COR-L47 (cell line): ENCODE results near the gene MTUS2.

Experiments
- DNase-seq: peaks from one replicate; lab custom pipeline; 2025; lab: John Stamatoyannopoulos, UW

MTUS2 gene

DNA sequence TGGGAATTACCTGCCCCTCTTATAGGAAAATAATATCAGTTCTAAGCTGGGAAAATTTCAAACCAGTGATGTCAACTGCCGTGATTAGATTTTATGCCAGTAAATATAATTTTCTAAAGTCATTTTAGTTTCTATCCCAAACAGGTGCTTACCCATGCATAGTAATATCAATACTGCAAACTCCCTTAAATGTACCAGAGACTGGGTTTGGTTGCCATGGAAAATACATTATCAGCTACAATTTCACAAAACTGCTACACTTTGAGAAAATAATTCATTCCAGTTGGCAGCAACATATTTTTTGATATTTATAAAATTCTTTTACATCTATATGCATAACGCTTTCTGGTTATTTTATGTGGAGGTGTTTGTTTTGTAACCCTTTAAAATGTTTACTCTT lies 631.8 kb downstream of the MTUS2 start:
- no peak for DNase-seq

DNA sequence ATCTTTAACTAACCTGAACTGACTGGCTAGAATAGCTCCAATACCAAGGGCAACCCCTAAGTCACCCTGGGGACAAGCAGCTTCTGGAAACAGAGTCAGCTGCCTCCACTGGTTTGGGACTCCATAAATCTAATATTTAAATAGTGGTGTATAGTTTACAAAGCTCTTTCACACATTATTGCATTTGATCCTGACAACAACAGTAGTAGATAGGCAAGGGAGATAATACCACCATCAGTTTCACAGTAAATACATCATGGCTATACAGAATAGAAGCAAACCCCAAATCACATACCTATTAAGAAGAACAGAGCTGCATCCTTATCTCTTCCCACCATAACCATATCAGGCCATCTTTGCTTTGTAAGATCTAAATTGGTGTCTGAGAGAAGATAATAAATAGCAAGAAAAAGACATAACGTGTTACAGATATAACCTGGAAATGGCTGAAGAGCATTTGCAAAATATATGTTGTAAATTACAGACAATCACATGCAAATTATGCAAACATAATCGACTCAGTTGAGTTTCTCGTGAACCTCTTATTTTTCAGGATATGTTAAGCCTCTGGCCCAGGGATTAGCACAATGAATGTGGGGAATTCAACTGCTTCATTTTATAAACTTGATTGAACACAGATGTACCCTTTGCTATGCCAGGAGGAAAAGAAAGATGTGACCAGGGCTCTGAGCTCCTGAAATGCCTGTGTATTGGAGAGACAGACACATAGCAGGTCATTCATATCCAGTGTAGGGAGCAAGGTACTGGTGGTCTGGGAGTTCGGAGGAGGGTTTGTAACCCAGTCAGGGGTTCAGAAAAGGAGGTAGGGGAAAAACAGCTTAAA lies 632.9 kb downstream of the MTUS2 start:
- no peak for DNase-seq

DNA sequence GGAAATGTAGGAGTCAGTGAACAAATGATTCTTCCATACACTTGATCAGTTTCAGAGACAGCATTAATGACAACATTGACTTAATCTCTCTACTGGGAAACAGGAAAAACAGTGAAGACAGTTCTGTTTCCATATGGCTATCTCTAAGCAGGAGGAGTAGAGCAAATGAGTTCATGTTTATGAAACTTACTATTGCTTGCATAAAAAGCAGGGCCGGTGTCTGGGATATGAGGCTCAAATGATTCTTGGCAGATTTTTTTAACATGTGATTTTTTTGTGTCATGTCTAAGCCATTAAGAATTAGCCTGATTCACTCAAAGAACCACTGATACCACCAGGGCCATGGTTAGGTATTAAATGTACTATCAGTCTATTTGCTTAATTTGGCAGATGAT lies 633.5 kb downstream of the MTUS2 start:
- no peak for DNase-seq

DNA sequence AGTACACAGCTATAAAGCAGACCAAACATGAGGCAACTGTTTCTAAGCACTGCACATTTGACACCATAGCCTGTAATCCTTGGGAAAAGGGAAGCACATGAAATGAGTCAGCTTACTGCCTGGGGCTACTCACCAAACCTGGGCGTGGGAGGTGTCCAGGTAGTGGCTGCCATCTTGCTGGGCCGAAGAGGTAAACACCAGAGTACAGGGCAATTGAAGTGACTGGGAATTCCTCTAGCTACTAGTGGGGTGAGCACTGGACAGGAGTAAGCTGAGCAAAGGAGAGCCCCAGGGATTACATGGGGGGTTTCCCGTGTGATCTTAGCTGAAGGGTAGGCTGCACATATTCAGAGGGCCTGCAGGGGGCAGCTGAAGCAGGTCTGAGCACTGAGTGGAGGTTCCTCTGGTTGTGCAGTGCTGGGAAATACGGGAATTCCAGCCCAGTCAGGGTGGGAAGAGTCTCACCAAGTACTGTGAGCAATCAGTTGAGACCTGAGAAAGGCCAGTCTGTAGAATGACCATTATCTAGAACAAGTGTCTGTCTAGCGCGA lies 634.9 kb downstream of the MTUS2 start:
- DNase-seq, result no peak

DNA sequence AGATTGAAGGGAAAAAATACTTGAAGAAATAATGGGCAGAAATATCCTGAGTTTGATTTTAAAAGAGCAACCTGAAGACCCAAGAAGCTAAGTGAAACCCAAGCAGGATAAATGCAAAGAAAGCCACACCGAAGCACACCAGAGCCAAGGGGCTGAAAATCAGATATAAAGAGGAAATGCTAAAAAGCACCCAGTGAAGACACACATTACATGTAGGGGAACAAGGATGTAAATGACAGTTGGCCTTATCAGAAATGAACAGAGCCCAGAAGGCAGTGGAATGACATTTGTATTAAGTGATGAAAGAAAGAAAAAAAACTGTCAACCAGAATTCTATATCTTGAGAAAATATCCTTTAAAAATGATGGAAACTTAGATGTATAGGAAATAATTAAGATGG lies 636.3 kb downstream of the MTUS2 start:
- no peak for DNase-seq

DNA sequence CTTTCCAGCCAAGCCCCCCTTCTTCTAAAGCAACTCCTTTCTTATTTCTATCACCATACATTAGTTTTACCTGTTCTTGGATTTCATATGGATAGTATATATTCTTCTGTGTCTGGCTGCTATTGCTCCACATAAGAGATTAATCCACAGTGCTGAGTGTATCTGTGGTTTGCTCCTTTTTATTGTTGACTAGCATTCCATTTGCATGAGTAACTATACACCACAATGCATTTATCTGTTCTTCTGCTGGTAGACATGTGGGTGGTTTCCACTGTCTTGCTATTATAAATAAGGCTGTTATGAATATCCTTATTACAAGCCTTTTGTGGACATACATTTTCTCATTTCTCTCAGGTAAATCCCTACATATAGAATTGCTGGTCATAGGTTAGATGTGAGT lies 637.2 kb downstream of the MTUS2 start:
- DNase-seq, result no peak

DNA sequence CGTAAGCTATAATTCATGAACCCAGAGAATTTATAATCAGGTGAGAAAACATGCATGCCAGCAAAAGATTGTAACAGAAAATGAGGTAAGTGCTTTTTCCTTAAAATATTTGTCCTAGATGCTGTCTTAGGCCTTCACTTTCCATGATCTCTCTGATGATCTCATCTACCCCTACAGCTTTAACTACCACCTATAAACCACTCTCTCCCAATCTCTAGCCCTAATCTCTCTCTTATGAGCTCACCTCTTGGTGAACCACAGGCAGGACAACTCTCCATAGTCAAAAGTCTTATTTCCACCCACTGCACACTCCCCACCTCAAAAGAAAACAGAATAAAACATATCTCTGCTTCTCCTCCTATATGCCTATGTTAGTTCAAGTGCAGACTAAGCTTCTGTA lies 638.3 kb downstream of the MTUS2 start:
- DNase-seq, result no peak

DNA sequence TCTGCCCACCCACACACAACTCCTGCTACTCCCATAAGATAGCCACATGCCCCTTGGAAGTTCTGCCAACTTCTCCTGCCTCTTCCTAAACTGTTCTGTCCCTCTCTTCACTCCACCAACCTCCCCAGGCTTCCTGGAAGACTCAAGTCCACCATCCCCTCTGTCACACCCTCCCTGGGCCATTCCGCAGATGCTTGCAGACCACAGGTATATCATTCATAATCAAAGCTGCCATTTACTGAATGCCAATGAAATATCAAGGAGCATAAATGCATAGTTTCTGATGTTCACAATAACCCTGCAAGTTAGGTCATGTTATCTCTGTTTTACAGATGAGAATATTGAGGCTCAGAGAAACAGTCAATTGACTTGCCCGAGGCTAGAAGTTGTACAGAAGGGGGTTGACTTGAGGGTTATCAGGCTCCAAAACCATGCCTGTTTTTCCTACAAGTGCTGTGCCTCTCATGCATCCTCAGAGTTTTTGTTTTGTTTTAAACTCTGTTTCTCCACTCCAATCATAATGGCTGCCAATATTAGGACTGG lies 639.7 kb downstream of the MTUS2 start:
- no peak for DNase-seq

DNA sequence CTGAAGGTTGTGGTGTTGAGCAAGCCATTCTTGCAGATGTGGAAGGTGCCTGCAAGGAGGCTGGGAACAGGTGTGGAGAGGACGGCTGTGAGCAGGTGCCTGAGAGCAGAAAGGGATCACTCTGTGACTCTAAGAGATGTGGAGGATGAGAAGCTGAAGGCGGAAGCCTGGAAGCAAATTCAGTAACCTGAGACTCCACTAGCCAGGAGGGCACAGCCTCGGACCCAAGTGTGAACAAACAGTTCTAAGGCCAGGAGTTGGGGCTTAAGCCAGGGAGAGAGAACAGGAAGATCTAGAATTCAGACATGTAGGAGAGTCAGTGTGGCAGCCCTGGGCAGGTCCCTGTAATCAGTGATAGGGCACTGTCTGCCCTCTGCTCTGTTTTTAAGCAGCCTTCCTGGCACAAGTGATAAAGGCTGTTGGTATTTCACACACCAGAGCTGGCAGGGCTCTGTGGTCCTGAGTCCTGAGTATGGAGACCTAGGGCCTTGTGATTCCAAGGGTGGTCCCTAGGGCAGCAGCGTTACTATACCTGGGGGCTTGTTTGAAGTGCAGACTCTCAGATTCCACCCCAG lies 644.1 kb downstream of the MTUS2 start:
- DNase-seq, result no peak

DNA sequence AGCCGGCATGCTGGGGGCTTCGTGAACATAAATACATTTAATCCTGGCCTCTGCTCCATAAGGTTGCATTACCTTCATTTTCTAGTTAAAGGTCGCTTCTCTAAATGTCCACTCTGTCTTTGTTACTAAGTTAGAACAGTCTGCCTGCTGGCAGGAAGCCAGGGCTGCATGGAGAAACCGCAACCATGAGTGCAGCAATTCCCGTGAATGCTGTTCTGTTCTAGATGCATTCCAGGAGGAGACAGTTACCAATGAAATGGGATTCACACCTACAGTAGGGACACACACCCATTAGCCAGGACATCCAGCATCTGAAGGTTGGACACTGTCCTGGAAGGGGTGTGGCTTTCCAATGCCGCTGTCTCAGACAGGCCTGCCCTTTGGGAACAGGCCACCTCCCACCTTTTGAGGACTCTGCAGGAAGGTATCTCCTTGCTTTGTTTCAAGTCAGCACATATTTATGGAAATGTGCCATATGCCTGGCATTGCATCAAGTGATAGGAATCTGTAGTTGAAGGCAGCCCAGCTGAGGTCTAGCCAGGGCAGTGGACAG lies 645.7 kb downstream of the MTUS2 start:
- no peak for DNase-seq

DNA sequence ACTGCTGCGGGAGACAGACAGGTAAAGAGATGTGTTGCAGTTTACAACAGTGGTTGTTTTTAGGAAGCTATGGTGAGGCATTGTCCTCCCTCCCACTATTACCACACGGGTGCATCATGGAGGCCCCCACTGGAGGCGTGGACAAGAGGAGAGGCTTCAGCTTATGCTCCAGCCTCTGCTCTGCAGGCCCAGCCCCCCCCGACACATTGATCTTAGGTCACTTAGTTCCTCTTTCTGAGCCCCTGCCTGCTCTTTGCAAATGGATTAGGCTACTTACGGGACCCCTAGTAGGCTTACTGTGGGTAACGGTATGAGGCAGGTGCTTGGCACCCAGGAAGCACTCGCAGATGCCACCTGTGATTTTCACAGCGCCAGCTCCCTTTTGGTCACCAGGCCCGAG lies 651.4 kb downstream of the MTUS2 start:
- no peak for DNase-seq

DNA sequence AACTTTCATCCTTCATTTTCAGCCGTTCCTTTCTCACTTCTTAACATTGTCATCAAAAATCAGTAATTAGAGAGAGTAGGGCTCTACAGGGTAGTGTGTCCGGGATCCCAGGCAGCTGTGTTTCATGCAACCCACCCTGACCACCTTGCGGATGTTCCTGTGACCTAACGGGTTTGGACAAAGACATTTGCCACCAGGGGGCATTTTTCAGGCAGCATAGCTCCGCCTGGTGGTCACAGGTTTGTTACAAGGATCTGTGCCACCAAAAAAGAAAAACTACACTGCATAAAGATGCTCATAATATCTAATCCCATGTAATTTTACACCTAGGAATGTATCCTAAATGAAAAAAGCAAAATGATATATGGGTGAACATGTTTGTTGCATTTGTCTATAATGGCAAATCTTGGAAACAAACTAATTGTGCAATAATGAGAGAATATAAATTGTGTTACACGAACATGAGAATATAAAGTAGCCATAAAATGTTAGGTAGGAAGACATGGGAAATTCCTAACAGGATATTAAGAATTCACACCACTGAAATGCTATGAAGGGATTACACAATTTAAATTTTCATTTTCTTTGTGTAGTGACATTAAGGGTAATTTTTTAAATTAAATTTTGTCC lies 652.3 kb downstream of the MTUS2 start:
- peak; percentile 34 for DNase-seq

DNA sequence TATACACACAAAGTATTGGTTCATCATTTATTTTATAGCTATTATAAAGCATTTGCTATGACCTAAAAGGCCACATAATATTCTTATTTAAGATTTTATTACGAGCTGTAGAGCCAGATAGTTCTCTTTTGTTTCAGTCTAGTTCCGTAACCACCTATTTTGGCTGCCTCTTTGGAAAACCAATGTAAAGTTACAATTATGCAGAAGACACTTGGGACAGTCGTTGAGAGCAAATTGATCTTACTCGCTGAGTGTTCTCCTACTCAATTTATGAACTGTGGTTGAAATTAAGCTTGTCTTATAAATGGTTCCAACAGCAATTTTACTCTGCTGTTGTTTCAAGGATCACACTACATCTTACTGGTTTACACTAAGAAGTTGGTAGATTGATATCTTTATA lies 653.0 kb downstream of the MTUS2 start:
- no peak for DNase-seq

DNA sequence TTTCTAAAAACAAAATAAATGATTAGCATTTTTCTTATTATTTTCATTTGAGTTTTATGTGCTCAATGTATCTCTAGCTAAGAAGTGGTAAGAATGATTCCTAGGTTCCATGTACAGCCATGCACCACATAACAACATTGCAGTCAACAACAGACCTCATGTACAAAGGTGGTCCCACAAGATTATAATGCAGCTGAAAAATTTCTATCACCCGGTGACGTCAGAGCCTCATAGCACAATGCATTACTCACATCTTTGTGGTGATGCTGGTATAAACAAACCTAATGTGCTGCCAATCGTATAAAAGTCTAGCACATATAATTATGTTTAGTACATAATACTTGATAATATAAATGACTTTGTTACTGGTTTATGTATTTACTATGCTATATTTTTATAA lies 654.9 kb downstream of the MTUS2 start:
- no peak for DNase-seq

DNA sequence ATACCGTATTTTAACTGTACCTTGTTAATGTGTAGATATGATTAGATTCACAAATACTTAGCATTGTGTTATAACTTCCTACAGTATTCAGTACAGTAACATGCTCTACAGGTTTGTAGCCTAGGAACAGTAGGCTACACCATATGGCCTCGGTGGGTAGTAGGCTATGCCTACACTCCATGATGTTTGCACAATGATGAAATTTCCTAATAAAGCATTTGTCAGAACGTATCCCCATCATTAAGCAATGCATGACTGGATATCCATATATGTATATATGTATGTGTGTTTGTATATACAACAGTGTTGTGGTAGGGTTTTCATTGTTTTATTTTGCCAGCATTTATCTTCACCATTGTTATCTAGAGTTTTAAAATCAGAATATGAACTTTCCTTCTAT lies 655.9 kb downstream of the MTUS2 start:
- DNase-seq, result no peak

DNA sequence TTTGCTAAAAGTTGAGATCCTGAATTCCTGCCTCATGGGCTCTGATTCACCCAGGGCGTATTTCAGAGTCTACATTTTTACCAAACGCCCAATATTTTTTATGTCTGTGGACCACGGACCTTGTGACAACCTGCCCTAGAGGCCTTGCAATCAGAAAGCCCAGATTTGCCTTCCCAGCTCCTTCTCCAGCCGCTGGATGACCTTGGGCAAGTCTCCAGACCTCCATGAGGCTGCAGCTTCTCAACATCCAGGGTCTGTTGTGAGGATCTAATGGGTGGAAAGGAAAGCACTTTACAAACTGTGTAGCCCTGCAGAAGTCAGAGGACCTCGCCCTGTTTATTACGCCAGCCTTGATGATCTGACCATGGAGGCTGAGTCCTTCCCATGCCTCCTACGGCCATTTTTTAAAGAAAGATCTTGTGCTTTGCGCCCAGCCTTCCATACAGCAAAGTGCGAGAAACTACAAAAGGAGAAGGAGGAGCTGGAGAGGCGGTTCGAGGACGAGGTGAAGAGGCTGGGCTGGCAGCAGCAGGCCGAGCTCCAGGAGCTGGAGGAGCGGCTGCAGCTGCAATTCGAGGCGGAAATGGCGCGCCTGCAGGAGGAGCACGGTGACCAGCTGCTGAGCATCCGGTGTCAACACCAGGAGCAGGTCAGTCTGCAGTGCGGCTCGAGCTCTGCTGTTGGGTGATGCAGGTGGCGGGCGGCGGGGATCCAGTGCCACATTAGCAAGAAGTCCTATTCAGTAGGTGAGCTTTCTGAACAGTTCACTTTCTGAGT lies 659.8 kb downstream of the MTUS2 start:
- DNase-seq, result no peak

DNA sequence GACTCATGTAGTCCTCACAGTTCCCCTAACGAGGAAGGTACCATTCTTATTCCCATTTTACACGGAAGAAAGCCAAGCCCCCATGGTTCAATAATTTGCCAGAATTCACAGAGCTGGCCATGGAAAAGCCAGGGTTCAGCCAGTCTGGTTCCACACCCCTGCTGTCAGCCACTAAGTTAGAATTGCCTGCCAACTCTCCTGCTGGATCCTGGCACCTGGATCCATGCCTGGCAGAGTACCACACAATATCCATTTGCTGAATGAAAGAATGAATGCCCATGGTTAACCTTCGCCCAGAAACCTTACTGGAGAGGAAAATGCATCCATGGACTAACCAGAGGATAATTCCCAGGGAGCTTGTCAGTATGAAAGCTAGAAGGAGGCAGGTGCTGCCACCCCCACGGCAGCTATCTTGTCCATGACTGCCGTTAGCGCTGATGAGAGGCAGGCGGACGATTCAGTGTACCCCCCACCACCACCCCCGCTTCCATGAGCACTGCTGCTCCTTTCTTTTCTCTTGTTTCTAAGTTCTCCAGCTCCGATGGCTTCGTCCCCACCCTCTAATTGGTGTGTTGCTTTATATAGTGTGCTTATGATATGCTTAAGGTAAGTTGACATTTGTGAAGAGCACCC lies 660.9 kb downstream of the MTUS2 start:
- DNase-seq, result no peak

DNA sequence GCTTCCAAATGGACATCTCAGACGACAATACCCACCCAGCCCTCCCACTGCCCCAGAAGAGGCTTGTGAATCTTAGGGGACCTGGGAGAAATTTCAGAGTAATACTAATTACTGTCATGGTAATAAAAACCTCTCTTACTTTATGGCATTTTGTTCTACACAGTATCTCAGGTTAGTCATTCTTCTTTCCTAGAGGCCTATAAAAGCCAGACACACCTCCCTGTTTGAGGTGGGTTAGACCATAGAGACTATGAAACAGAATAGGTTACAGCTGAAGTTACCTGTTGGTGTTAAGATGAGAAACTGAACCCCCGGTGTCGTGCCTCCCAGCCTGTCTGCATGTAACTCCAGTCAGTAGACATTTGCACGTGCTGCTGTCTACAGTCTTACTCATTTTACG lies 661.5 kb downstream of the MTUS2 start:
- no peak for DNase-seq

DNA sequence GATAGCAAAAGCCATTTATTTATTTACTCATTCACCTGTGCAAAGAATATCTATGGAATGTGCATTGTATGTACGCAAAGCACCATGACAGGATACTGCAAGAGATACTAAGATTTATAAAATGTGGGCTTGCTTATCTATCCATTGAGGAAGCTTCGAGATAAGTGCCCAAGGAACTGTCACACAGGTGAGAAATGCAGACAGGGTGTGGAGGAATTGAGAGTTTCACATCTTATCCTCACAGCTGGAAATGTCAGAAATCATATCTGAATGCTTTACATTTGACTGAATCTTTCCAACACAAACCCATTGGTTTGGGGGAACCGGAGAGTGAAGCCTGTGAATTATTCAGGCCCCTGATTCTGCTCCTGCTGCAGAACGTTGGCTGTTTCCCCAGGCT lies 662.4 kb downstream of the MTUS2 start:
- no peak for DNase-seq

DNA sequence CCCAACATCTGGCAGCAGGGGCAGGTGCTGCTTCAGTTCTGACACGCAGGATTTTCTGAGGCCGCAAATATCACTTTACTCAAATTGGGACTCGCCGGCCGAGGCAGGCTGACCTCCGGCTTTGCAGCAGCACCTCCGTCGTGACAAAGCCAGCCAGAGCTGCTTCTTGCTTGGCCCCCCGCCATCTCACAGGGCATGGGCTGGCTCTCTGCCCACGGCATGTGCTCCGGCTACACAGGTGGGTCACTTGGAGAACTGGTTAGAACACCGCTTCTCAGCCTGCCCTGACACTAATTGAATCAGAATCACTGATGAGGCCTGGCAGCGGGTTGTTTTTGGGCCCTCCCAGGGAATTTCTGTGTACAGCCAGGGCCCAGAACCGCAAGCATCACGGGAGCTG lies 663.1 kb downstream of the MTUS2 start:
- DNase-seq, result no peak

DNA sequence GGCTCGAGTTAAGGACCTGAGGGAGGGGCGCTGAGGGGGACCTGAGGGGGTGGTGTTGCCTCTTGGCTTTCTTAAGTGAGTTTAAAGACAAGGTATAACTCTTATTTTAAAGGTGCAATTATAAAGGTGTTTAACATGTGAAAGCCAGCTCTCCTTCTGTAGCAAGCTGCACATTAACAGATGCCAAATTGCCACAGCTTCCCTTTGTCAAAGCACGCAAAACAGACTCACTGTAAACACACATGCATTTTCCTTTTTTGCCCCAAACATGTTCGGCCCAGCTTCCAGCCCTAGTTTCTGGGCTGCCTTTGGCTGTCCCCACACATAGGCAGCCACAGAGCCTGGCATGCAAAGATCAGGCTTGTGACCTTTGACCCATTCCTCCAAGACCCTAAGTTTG lies 663.5 kb downstream of the MTUS2 start:
- DNase-seq, result no peak
